K562 (cell line): ENCODE results near the gene NCF2. TPM values are rescaled to one million over a fixed set of nuclear protein-coding genes. Genes with fewer than 3 reads are reported as not detected.

Experiments used
- BCOR ChIP-seq: fragments of 450-650 bp; IDR thresholded peaks from 2 replicates; pipeline ENCODE4 v1.6.1; 2016
- CHCHD3 ChIP-seq: fragments of 250-450 bp; sonication (Bioruptor Pico); IDR thresholded peaks from 2 replicates; pipeline ENCODE4 v2.1.2; 2022; ENCODE audit warnings: mild to moderate bottlenecking
- DDX20 ChIP-seq: fragments of 450-650 bp; IDR thresholded peaks from 2 replicates; pipeline ENCODE4 v1.6.1; 2016; ENCODE audit warnings: missing genetic modification characterization, low read depth, mild to moderate bottlenecking, missing compliant biosample characterization, moderate library complexity
- EHMT2 ChIP-seq: fragments of 450-650 bp; IDR thresholded peaks from 2 replicates; pipeline ENCODE4 v1.6.1; 2018; ENCODE audit warnings: antibody characterized with exemption
- EP300 ChIP-seq: IDR thresholded peaks from 2 replicates; pipeline ENCODE4 v1.6.1; 2012; ENCODE audit warnings: low read length, improper control_type of control experiment
- HMG20A ChIP-seq: fragments of 450-650 bp; formaldehyde crosslinking; conservative IDR thresholded peaks from 2 replicates; pipeline ENCODE4 v1.4.0; 2020; ENCODE audit warnings: mild to moderate bottlenecking, mixed read lengths
- HSF4 ChIP-seq: fragments of 250-450 bp; sonication (Bioruptor Pico); IDR thresholded peaks from 2 replicates; pipeline ENCODE4 v2.1.2; 2022; ENCODE audit warnings: mild to moderate bottlenecking, moderate library complexity, borderline replicate concordance
- L3MBTL2 ChIP-seq: fragments of 450-650 bp; IDR thresholded peaks from 2 replicates; pipeline ENCODE4 v1.6.1; 2016; ENCODE audit warnings: mild to moderate bottlenecking, moderate library complexity
- NR2C2 ChIP-seq, 2 experiments: fragments of 200-800 bp in 1 of 2; sonication (Bioruptor generic) in 1 of 2; sonication (generic) in 1 of 2; formaldehyde crosslinking in 1 of 2; IDR thresholded peaks; 2 replicates each; pipeline versions ENCODE4 v1.6.1 to v1.8.0; 2016 to 2022; ENCODE audit warnings: mild to moderate bottlenecking in 1 of 2, missing compliant biosample characterization in 1 of 2, missing genetic modification characterization in 1 of 2, missing genetic modification reagents in 1 of 2
- NUFIP1 ChIP-seq: fragments of 450-650 bp; IDR thresholded peaks from 2 replicates; pipeline ENCODE4 v1.6.1; 2018; ENCODE audit not compliant: partially characterized antibody
- OTX1 ChIP-seq: fragments of 450-650 bp; formaldehyde crosslinking; IDR thresholded peaks from 2 replicates; pipeline ENCODE4 v1.4.0; 2022; ENCODE audit warnings: mild to moderate bottlenecking
- PHF21A ChIP-seq: fragments of 450-650 bp; IDR thresholded peaks from 2 replicates; pipeline ENCODE4 v1.6.1; 2017; ENCODE audit warnings: low read depth, borderline replicate concordance
- RERE ChIP-seq: sonication (generic); formaldehyde crosslinking; IDR thresholded peaks from 2 replicates; pipeline ENCODE4 v1.8.0; 2023; ENCODE audit warnings: missing genetic modification reagents, mild to moderate bottlenecking, borderline replicate concordance
- SMAD3 ChIP-seq: fragments of 450-650 bp; formaldehyde crosslinking; conservative IDR thresholded peaks from 2 replicates; pipeline ENCODE4 v1.4.0; 2020; ENCODE audit warnings: mild to moderate bottlenecking
- SNAPC5 ChIP-seq: fragments of 250-450 bp; sonication (Bioruptor Pico); IDR thresholded peaks from 2 replicates; pipeline ENCODE4 v1.8.0; 2021; ENCODE audit warnings: moderate library complexity, mild to moderate bottlenecking, inconsistent platforms
- TAF15 ChIP-seq: fragments of 200-400 bp; formaldehyde crosslinking; IDR thresholded peaks from 2 replicates; pipeline ENCODE4 v1.6.1; 2017; ENCODE audit warnings: mild to moderate bottlenecking, low read depth, low read length, moderate library complexity
- TCF7L2 ChIP-seq: fragments of 150-350 bp; IDR thresholded peaks from 2 replicates; pipeline ENCODE4 v1.6.1; 2016; ENCODE audit warnings: low read depth, mild to moderate bottlenecking, low read length, moderate library complexity
- TFAM ChIP-seq: fragments of 250-450 bp; sonication (Bioruptor Pico); conservative IDR thresholded peaks from 2 replicates; pipeline ENCODE4 v1.5.0; 2021; ENCODE audit warnings: mild to moderate bottlenecking, moderate library complexity
- ZBTB1 ChIP-seq: sonication (generic); formaldehyde crosslinking; IDR thresholded peaks from 2 replicates; pipeline ENCODE4 v1.8.1; 2023; ENCODE audit warnings: missing genetic modification reagents, low read depth, mild to moderate bottlenecking, borderline replicate concordance
- ZNF280A ChIP-seq: fragments of 450-650 bp; IDR thresholded peaks from 2 replicates; pipeline ENCODE4 v1.6.1; 2018; ENCODE audit warnings: mild to moderate bottlenecking, low read depth; ENCODE audit not compliant: partially characterized antibody
- ZNF655 ChIP-seq: fragments of 250-450 bp; sonication (Bioruptor Pico); IDR thresholded peaks from 2 replicates; pipeline ENCODE4 v1.5.0; 2021
- polyA plus RNA-seq, 8 experiments: library from polyadenylated mRNA; depleted of rRNA in 4 of 8; stranded (reverse) in 5 of 8; unstranded in 3 of 8; fragments of >200 nt; fragmentation: Nextera tagmentation in 2 of 8; fragmentation: Illumina TruSeq in 1 of 8; extraction: Ambion mirVana in 2 of 8; extraction: Trizol in 1 of 8; gene quantifications; 2 replicates each; pipeline versions ENCODE4 v1.2.1 to v1.2.3, GENCODE V29; 2011 to 2014; ENCODE audit warnings: inconsistent platforms in 1 of 8, missing spikeins in 1 of 8
- total RNA-seq, 7 experiments: library from RNA; depleted of rRNA in 6 of 7; stranded (reverse); fragments of >200 nt in 6 of 7; fragmentation: Illumina TruSeq in 2 of 7; extraction: Trizol in 2 of 7; gene quantifications; 2 replicates each; pipeline versions ENCODE4 v1.2.1 to v1.2.3, GENCODE V29; 2011 to 2021; ENCODE audit warnings: low replicate concordance in 1 of 7

NCF2 gene
- total and polyA plus RNA-seq, 9 of the 15 experiments (the other 6 are each of a cell fraction or from before 2014, with no cell fraction given): 0.07 to 0.54 (median 0.16) TPM; not detected in 3

- TF ChIP-seq DDX20 (tag) (no peak), NR2C2 (CRISPR knock-in tag; IDR thresholded peaks at IDR 0.05) (no peak), NR2C2 (tag; IDR thresholded peaks at IDR 0.05) (no peak), EHMT2 (no peak), L3MBTL2 (peak; percentile 50; the same call in 1 of the 2 replicates), PHF21A (no peak), RERE (CRISPR knock-in tag) (no peak), TCF7L2 (no peak), EP300 (peak; percentile 77), ZNF280A (no peak), HMG20A (CRISPR knock-in tag) (no peak), SMAD3 (CRISPR knock-in tag) (no peak), HSF4 (CRISPR knock-in tag) (no peak), TAF15 (no peak), NUFIP1 (no peak), CHCHD3 (CRISPR knock-in tag) (no peak), SNAPC5 (no peak), OTX1 (0 out of 2 replicates have a peak, but pooled peaks have one; percentile 10), BCOR (peak; percentile 48; the same call in 1 of the 2 replicates), ZBTB1 (CRISPR knock-in tag) (no peak), ZNF655 (no peak), TFAM (CRISPR knock-in tag) (no peak)
Measured at GRCh38 chr1:183567584-183567983, 22.7 kb downstream of the NCF2 start (continued).
